HL-60 (cell line): ENCODE results near the gene DPEP1.

Source experiments
- DNase-seq, 2 experiments: peaks; one replicate each; pipeline ENCODE4 v3.0.0-alpha.2; 2010 to 2020; ENCODE audit warnings: low read depth in 1 of 2, low spot score in 1 of 2
- H3K27ac ChIP-seq: fragments of 250-450 bp; sonication (Bioruptor Pico); replicated peaks from 2 replicates; pipeline ENCODE4 v1.5.1; 2020; ENCODE audit warnings: mild to moderate bottlenecking, moderate library complexity
- H3K27me3 ChIP-seq: fragments of 250-450 bp; sonication (Bioruptor Pico); 2 replicates; pipeline ENCODE4 v1.5.1; 2021; ENCODE audit warnings: mild to moderate bottlenecking, moderate library complexity; ENCODE audit not compliant: insufficient read depth, poor library complexity, severe bottlenecking
- H3K4me3 ChIP-seq: replicated peaks from 2 replicates; pipeline ENCODE4 v1.5.1; 2011; ENCODE audit warnings: mild to moderate bottlenecking, control low read depth, low read length; ENCODE audit not compliant: insufficient read depth
- CTCF ChIP-seq: IDR thresholded peaks from one replicate; pipeline ENCODE4 v1.5.1; 2011; ENCODE audit warnings: low read length, control low read depth, inconsistent platforms; ENCODE audit not compliant: insufficient read depth
- GABPA ChIP-seq: IDR thresholded peaks from 2 replicates; pipeline ENCODE4 v1.6.1; 2012; ENCODE audit warnings: low read depth
- POLR2AphosphoS5 ChIP-seq: IDR thresholded peaks from 2 replicates; pipeline ENCODE4 v1.6.1; 2012; ENCODE audit warnings: low read depth
- REST ChIP-seq: IDR thresholded peaks from 2 replicates; pipeline ENCODE4 v1.6.1; 2012; ENCODE audit warnings: low read depth; ENCODE audit not compliant: insufficient replicate concordance
- SPI1 ChIP-seq: IDR thresholded peaks from 2 replicates; pipeline ENCODE4 v1.6.1; 2012; ENCODE audit warnings: low read depth, mild to moderate bottlenecking, borderline replicate concordance

Gene DPEP1

GRCh38 chr16:89602952-89603590, 10.4 kb upstream of the DPEP1 start:
- no peak for TF ChIP-seq POLR2AphosphoS5
- TF ChIP-seq REST, result no peak
- no peak for TF ChIP-seq SPI1
- TF ChIP-seq CTCF, result no peak
- no peak for TF ChIP-seq GABPA
- Histone ChIP-seq H3K27ac (no peak overlapping the region), H3K4me3 (no peak overlapping the region), H3K27me3 (no peaks in the 10 kb centered on the region)
- no peak for DNase-seq

- DNase-seq, result no peak
- Histone ChIP-seq H3K27me3 (no peaks in the 10 kb centered on the region), H3K4me3 (no peak overlapping the region), H3K27ac (no peak overlapping the region)
- TF ChIP-seq POLR2AphosphoS5 (no peak), CTCF (no peak), SPI1 (no peak), REST (no peak), GABPA (no peak)
Observed at GRCh38 chr16:89604764-89605163, 8.7 kb upstream of the DPEP1 start.

- no peak for DNase-seq
- TF ChIP-seq GABPA (no peak), CTCF (no peak), POLR2AphosphoS5 (no peak), SPI1 (no peak), REST (no peak)
- no peak overlapping the region for H3K27ac ChIP-seq
- no peaks in the 10 kb centered on the region for H3K27me3 ChIP-seq
- H3K4me3 ChIP-seq, result no peak overlapping the region
Observed at GRCh38 chr16:89605186-89605970, 8.1 kb upstream of the DPEP1 start.
